Fibroblast of pulmonary artery (primary cell): ENCODE data around the gene BACH1.

Experiments
- DNase-seq: peaks from one replicate; pipeline ENCODE4 v3.0.0-alpha.2; 2010; ENCODE audit warnings: low read depth
- H3K4me3 ChIP-seq: replicated peaks from 2 replicates; pipeline ENCODE4 v1.5.1; 2011; ENCODE audit warnings: low read depth, mild to moderate bottlenecking, control low read depth, low read length, moderate library complexity
- CTCF ChIP-seq: IDR thresholded peaks from 2 replicates; pipeline ENCODE4 v1.5.1; 2011; ENCODE audit warnings: mild to moderate bottlenecking, control low read depth, low read length, inconsistent platforms; ENCODE audit errors: missing control alignments

Gene BACH1

GRCh38 chr21:29299916-29300806, 1.4 kb downstream of the BACH1 start:
- DNase-seq, result peak; percentile 85
- peak overlapping the region; percentile 95 for H3K4me3 ChIP-seq
- no peak for TF ChIP-seq CTCF

- H3K4me3 ChIP-seq, result peak overlapping the region; percentile 95
These were observed 2.1 kb downstream of the BACH1 start for GRCh38 chr21:29300807-29301138.

GRCh38 chr21:29301691-29302090, 3.0 kb downstream of the BACH1 start:
- no peak for TF ChIP-seq CTCF
- H3K4me3 ChIP-seq, result peak overlapping the region; percentile 95
- DNase-seq, result no peak

More at GRCh38 chr21:29300807-29301138, 2.1 kb downstream of the BACH1 start:
- DNase-seq, result no peak
- TF ChIP-seq CTCF, result no peak

GRCh38 chr21:29302359-29302875, 3.7 kb downstream of the BACH1 start:
- H3K4me3 ChIP-seq, result no peak overlapping the region
- no peak for DNase-seq
- TF ChIP-seq CTCF, result no peak

- H3K4me3 ChIP-seq, result no peak overlapping the region
- no peak for TF ChIP-seq CTCF
- no peak for DNase-seq
These were observed 4.6 kb downstream of the BACH1 start for GRCh38 chr21:29303288-29303687.

- TF ChIP-seq CTCF, result no peak
- no peak for DNase-seq
- no peak overlapping the region for H3K4me3 ChIP-seq
These were observed 5.9 kb downstream of the BACH1 start for GRCh38 chr21:29304597-29304996.
